Coronary artery (tissue), 2 donors: ENCODE results near the gene MST1.

ENCODE experiments used
- DNase-seq: peaks from one replicate; pipeline ENCODE4 v3.0.0-alpha.2; 2017; ENCODE audit warnings: low spot score
- H3K27ac ChIP-seq, 2 donors: fragments of 200-600 bp; sonication (generic); one replicate each; pipeline ENCODE4 v1.5.1; 2016 to 2019
- H3K4me3 ChIP-seq: fragments of 200-600 bp; sonication (generic); 2 replicates; pipeline ENCODE4 v1.5.1; 2016; ENCODE audit warnings: mild to moderate bottlenecking, moderate library complexity
- TF ChIP-seq, protein P1 (sequence below): fragments of 200-600 bp; sonication (generic); IDR thresholded peaks from one replicate; pipeline ENCODE4 v1.5.1; 2019; ENCODE audit warnings: antibody characterized with exemption

Gene MST1

DNA sequence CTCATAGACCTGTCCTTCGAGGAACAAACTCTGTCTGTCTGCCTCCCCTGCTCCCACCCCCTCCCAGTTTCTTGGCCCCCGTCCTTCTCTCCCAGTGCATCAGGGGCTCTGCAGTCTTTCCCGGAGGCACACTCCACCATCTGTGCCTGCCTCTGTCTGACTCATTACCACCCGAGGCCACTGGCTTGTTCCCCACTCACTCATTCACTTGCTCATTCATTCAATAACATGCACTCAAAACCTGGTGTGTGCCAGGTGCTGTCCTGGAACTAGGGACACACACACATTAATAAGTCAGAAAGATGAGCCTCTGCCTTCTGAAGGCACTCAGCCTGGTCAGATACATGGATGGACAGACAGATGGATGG is 17.8 kb upstream of the MST1 start:
- Histone ChIP-seq H3K27ac (no peak overlapping the region), H3K4me3 (no peak overlapping the region)
- no peak for DNase-seq
- TF ChIP-seq, protein P1, sequence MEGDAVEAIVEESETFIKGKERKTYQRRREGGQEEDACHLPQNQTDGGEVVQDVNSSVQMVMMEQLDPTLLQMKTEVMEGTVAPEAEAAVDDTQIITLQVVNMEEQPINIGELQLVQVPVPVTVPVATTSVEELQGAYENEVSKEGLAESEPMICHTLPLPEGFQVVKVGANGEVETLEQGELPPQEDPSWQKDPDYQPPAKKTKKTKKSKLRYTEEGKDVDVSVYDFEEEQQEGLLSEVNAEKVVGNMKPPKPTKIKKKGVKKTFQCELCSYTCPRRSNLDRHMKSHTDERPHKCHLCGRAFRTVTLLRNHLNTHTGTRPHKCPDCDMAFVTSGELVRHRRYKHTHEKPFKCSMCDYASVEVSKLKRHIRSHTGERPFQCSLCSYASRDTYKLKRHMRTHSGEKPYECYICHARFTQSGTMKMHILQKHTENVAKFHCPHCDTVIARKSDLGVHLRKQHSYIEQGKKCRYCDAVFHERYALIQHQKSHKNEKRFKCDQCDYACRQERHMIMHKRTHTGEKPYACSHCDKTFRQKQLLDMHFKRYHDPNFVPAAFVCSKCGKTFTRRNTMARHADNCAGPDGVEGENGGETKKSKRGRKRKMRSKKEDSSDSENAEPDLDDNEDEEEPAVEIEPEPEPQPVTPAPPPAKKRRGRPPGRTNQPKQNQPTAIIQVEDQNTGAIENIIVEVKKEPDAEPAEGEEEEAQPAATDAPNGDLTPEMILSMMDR, result no peak

DNA sequence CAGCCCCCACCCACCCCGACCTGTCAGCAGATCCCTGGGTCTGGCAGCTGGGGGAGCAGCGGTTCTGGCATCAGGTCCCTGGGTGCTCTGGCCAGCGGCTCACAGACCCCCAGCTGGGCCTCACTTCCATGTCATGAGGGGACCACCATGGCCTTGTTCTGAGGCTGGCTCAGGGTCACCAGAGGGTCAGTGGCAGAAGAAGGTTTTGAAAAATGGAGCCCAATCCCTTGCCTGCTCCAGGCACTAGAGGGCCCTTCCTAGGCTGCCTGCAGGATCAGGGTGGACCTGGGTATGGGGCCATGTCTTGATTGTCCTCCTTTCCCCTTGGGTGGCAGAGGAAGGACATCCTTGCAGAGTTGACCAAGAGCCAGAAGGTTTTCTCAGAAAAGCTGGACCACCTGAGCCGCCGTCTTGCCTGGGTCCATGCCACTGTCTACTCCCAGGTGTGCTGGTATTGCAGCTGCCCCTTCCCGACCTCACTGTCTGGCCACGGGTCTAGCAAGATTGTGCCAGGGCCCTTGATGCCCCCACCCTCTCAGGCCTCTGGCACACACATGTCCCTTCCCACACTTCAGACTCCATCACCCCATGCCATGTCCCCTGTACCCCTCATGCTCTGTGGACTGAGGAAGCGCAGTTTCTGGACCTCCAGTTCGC is 17.3 kb upstream of the MST1 start:
- TF ChIP-seq, protein P1, result no peak
- no peak for DNase-seq
- Histone ChIP-seq H3K27ac (no peak overlapping the region), H3K4me3 (no peak overlapping the region)

- Histone ChIP-seq H3K27ac (no peak overlapping the region), H3K4me3 (no peak overlapping the region)
- DNase-seq, result no peak
- TF ChIP-seq, protein P1, result no peak
Measured at GRCh38 chr3:49705390-49705960, 16.2 kb upstream of the MST1 start.

GRCh38 chr3:49704629-49705028 is 15.4 kb upstream of the MST1 start:
- Histone ChIP-seq H3K4me3 (no peak overlapping the region), H3K27ac (no peak overlapping the region)
- TF ChIP-seq, protein P1, result no peak
- no peak for DNase-seq

- DNase-seq, result no peak
- Histone ChIP-seq H3K27ac (no peak overlapping the region), H3K4me3 (no peak overlapping the region)
- TF ChIP-seq, protein P1, result no peak
Measured at GRCh38 chr3:49703956-49704355, 14.7 kb upstream of the MST1 start.

GRCh38 chr3:49703443-49703927 is 14.2 kb upstream of the MST1 start:
- no peak overlapping the region for H3K27ac ChIP-seq
- no peak for DNase-seq
- no peak overlapping the region for H3K4me3 ChIP-seq
- TF ChIP-seq, protein P1, result peak; percentile 62

- no peak for DNase-seq
- H3K4me3 ChIP-seq, result no peak overlapping the region
- TF ChIP-seq, protein P1, result no peak
- no peak overlapping the region for H3K27ac ChIP-seq
Measured at GRCh38 chr3:49702672-49703071, 13.4 kb upstream of the MST1 start.
